Posterior vena cava (tissue), 2 donors: ENCODE data around the gene ATP1A1. TPM values are rescaled to one million over a fixed set of nuclear protein-coding genes. Genes with fewer than 3 reads are reported as not detected.

Experiments used
- DNase-seq: peaks from one replicate; pipeline ENCODE4 v3.0.0-alpha.2; 2020; ENCODE audit warnings: low spot score
- intact Hi-C, 2 donors: fragments of 100-400 bp; cut with DNase I; formaldehyde crosslinking; loops; one replicate each; pipeline versions ENCODE4 v1.14.1 to v1.14.2; 2022 to 2023
- long read RNA-seq, 2 donors: library from polyadenylated mRNA; unstranded; transcript quantifications; one replicate each; pipeline ENCODE4 v2.0.0, GENCODE V29; 2020 to 2021
- total RNA-seq, 2 donors: library from RNA; stranded (reverse); fragmentation: NEBNext Ultra II Directional; extraction: Animal tissue kit (Norgen Biotek cat#: 25700); gene quantifications; one replicate each; pipeline ENCODE4 v1.2.1, GENCODE V29; 2021
- donor health status: DM: yes; HTN: yes; CAD: no.
- donor health status: DM: yes; HTN: yes; CAD: no.

The ATP1A1 gene
- total RNA-seq, result 100 to 1,000 TPM; 227 to 248 TPM
- long read RNA-seq, donor 1, transcript ATP1A1-201 (23 exons, 3,654 nt), result major isoform, 31 of 69 reads
- long read RNA-seq, donor 1, partial matches to known transcripts, result 29 of 69 reads
- long read RNA-seq, donor 1, other reads (novel, unspliced or antisense), result 7 of 69 reads
- long read RNA-seq, donor 2, transcript ATP1A1-201 (23 exons, 3,654 nt), result major isoform, 18 of 79 reads
- long read RNA-seq, donor 2, partial matches to known transcripts, result 52 of 79 reads
- long read RNA-seq, donor 2, other reads (novel, unspliced or antisense), result 6 of 79 reads

DNA sequence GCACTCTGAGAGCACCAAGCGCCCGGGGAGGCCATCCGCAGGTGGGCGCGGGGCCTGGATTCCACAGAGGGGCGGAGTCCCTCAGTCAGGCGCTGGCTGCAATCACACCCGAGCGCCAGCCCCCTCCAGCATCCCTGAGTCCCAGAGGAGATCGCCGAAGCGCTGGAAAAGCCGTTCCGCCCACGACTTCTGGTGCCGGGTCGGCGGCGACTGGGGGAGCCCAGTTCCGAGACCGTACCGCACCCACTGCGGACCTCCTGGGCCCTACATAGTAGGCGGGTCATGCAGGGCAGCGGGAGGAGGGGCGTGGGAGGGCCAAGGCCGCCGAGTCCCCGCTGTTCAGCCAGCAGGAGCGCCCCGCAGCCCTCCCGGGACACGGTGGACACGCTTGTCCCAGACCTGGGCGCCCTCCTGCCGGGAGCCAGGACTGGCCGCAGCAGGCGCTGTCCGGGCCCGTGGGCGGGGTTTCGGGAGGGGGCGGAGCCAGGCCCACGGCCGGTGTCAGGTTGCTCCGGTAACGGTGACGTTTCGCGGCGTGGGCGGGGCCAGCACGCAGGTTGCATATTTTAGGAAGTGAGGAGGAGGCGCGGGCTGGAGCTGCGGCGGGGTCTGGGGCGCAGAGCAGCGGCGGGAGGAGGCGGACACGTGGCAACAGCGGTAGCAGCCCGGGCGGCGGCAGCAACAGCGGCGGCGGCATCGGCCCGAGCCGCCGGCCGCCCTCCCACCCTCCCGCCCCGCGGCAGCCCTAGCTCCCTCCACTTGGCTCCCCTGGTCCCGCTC, at the start of gene ATP1A1:
Gene ATP1A1 (plus strand): TSS at position 594 of the 780 bp plus-strand sequence. CDS start 268 bp downstream, outside the sequence.
- intact Hi-C loops, result loop anchor here in 1 of 2 donors (10.0 kb wide), 1 partner anchor 202 kb away; the partner anchor contains the start of gene CD58
- peak; percentile 99 for DNase-seq

DNA sequence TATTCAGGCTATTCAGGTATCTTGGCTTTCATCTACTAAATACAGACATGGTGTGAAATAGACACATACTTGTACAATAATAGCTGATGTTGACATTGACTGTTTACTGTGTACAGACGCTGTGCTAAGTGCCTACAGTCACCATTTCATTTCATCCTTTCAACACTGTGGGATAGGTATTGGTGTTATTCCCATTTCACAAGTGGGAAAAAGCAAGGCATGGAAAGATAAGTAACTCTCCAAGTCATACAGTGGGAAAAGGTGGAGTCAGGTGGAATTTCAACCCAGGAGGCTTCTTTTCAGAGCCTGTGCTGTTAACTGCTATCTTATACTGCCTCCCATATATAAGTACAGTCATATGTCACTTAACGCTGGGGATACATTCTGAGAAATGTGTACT, 49.6 kb upstream of the ATP1A1 start:
- intact Hi-C loops, result no loop called here
- no peak for DNase-seq

DNA sequence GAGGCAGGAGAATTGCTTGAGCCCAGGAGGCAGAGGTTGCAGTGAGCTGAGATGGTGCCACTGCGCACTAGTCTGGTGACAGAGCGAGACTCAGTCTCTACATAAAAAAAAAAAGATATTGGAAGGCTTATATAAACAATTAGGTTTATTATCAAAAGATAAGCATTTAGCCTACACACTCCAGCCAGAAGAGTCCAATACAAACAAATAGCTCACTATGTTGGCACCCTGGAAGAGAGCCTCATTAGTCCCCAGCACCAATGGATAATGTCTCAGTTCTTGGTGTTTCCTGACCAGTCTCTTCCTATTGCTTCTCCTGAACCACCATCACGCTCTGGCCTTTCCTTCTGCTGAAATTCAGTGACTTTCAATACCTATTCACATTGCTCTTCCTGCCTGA, 48.6 kb upstream of the ATP1A1 start:
- intact Hi-C loops, result no loop called here
- no peak for DNase-seq

DNA sequence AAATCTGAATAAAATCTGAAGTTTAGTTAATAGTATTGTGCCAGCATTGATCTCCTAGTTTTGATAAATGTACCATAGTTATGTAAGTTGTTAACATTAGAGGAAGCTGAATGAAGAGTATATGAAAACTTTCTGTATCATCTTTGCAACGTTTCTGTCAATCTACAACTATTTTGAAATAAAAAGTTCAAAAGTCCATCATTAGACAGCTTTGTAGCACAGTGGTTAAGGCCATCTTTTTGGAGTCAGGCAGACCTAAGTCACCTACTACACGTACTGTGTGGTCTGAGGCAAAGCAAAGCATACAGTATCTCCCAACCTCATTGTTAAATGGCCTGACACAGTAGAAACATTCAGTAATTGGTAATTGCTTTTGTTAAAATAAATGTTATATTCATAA, 47.9 kb upstream of the ATP1A1 start:
- intact Hi-C loops, result no loop called here
- no peak for DNase-seq

DNA sequence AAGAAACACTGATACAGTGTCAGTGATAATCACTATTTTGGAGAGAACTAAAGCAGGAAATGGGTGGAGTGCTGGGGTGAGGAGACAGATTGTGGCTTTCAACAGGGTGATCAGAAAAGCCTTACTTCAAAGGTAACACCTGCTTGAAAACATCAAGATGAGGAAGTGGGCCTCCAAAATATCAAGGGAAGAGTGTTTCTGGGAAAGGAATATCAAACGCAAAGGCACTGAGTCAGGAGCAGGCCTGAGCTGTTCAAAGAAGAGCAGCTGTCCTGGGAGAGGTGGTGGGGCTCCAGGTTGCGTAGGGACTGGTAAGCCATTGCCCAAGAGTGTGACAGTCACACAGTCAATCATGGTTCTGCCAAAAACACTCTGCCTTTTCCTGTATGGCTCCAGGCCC, 47.1 kb upstream of the ATP1A1 start:
- intact Hi-C loops, result no loop called here
- DNase-seq, result no peak

DNA sequence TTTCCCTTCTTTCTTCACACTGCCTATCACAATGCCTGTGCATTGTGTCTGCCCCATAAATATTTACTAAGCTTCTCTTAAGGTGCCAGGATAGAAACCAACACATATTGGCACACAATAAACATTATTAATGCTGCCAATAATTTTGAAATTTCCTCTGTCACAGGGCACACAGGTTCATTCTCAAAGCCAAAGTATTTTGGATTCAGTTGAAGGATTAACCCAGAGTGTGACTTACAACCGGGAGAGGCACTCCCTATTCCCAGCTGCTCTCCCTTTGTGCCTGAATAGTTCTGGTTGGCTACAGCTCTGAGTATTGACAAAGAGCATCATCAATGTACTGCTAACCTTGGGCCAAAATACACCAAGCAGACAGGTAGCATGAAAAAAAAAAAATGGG, 46.6 kb upstream of the ATP1A1 start:
- no peak for DNase-seq
- intact Hi-C loops, result no loop called here

DNA sequence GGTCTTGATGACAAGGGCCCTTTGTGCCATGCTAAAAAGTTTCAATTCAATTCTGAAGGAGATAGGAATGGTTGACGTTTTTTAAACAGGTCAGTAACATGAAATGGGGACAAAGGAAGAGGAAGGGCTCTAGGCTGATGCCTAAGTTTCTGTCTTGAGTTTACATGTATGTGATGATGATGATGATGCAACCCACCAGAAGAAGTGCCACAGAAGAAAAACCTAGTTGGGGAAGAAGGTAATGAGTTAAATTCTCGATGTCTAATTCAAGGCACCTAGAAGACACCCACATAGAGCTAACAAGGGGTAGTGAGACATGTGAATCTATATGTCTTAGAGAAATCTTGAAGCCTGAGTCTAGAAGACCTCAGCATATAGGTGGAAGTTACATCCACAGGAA, 44.4 kb upstream of the ATP1A1 start:
- intact Hi-C loops, result no loop called here
- DNase-seq, result no peak

DNA sequence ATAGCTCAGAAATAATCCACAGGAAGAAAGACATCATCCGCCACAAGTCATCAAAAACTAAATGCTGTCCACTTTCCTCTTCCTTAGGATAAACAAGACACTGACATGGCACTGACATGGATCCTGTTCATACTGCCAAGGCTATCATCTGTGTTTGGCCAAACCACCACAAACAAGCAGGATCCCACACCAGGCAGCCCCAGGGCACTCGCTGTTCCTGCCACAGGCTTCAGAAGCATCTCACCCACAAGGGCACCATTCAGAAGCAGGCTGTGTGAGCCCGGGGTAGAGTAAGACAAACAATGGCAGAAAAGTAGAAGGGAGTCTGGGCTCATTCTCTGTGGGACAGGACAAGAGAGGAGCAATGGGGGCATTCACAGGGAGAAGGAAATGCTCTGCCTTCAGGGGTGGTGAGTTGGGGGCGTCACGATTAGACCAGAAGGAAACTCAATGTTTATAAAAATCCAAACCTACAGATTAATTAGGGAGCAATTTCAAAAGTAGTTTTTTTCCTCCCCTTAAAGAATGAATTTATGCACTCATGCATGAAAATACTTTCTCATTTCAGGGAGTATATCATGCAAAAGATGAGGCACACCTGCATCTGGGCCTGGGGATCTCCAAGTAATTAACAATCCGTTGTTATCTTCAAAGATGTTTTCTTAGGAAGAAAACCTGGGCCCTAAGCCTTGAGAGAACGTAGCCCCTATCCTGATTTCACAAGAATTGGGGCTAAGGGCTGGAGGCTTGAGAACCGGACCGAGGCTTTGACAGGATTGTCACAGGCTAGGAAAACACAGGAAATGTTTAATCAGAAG, 43.3 kb upstream of the ATP1A1 start:
- DNase-seq, result no peak
- intact Hi-C loops, result no loop called here

DNA sequence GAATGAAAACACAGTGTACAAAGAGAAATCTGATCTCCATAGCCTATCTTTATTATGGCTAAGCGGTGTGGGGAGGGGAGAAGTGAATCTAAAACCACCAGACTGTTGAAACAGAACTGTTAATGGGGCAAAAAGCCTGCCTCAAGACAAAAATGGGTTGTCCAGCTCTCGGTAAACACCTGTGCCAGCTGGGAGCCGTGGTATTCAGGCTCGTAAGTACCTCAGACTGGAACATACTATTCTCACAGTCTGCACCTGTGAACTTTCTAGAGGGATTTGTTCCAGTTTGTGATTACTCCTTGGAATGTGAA, 42.7 kb upstream of the ATP1A1 start:
- intact Hi-C loops, result no loop called here
- DNase-seq, result no peak

DNA sequence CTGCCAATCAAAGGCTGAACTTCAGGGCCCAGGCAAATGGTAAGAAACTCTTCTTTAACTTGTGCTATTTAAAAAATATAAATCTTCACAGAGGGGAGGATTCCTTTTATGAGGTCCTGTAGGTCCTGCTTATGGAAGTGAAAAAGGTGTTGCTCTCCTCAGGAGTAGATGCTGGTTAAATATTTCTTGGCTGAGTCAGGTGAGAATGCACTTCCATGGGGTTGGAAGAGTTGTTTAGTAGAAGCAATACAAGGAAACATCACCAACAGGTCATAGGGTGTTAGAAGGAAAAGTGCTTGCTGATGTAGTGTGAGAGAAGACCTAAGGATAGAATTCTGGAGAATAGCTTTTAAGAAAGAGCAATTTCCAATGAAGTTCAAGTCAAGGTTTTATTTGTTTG, 42.2 kb upstream of the ATP1A1 start:
- intact Hi-C loops, result no loop called here
- DNase-seq, result no peak

DNA sequence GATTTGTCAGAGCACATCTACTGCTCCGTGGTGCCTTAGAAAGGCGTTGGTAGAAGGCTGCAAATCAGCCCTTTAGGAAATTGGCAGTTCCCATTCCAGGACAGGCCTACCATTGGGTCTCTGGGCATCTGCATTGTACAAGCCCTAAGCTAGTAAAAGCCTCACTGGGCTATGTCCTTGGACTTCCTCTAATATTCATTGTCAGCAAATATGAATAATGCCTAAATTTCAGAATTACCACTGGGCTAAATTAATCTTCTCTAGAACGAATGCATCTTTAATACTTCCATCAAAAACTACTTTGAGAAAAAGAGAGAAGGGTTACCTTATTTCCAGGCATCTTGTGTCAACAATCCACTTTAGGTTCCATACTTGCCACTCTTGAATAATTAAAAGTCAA, 41.5 kb upstream of the ATP1A1 start:
- DNase-seq, result no peak

DNA sequence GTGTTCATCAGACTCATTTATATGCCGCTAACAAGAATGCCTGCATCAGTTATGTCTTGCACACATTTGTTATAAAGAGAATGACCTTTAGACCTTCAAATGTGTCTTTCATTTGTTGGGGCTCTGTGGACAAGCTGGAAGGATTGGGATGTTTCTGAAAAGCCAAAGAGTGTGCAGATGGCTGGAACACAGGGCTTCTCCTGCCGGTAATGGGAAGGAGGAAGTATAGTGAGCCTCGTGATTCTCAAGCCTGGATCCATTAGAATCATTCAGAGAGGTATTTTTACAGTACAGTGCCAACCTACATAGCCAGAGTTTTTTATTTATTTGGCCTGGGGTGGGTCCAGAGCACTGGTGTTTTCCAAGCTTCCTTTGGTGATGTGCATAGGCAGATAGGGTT, 40.6 kb upstream of the ATP1A1 start:
- DNase-seq, result no peak
- intact Hi-C loops, result no loop called here

More for the DNA sequence above, 41.5 kb upstream of the ATP1A1 start:
- intact Hi-C loops, result no loop called here

DNA sequence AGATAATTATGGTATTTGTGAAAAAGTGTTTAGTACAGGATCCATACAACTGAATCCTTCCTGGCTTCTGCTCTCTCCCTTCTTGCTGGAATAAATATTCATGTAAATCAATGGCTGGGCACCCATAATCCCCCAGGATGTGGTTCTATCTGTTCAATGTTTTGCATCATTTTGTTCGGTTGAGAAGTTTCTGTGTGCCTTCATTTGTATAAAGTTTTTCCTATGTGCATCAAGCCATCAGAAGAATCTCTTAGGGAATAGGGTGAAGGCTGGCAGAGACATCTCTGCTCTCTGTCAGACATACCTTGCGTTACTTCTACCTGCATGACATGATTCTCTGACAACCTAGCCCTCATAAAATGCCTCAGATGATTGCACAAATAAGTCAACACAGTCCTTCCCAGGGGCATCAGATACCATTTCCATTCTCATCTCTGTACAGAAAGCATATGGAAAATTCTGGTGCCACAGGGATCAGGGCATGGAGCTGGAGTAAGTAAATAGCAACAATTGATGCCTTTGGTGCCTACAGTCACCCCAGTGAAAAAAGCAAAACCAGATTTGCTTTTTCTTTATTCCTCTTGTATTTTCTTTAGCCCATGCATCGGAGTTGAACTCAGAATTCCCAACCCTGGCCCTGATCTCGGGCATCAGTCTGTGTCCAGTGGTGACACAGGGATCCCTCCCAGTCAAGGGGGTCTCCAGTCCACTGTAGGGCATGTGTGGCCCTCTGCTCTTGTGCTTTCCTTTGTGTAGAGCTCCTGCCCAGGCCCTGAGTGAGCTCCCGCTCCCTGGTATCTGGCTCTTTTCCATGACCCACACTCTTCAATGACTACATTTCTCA, 39.7 kb upstream of the ATP1A1 start:
- intact Hi-C loops, result no loop called here
- DNase-seq, result no peak

DNA sequence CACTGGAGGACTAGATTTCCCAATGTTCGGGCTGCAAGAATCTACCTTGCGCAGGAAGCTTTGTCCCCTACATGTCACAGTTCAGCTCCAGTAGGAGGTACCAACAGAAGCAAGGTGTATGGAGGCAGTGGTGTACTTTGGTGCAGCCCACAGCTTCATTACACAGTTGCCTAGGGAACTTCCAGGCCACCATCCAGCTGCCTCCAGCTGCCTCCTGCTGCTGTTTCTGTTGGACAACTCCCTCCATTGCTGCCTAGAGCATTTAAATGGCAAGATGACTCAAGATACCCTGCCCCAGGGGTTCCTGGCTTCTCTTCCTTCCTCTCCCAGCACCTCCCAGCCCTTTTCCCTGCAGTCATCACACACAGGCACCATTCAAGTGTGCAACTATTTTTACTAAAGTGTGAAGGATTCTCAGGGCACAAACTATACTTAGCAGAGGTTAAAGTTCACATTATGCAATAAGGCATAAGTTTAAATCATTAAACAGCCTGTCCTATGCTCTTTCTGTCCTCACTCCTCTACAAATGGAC, 39.0 kb upstream of the ATP1A1 start:
- intact Hi-C loops, result no loop called here
- no peak for DNase-seq

DNA sequence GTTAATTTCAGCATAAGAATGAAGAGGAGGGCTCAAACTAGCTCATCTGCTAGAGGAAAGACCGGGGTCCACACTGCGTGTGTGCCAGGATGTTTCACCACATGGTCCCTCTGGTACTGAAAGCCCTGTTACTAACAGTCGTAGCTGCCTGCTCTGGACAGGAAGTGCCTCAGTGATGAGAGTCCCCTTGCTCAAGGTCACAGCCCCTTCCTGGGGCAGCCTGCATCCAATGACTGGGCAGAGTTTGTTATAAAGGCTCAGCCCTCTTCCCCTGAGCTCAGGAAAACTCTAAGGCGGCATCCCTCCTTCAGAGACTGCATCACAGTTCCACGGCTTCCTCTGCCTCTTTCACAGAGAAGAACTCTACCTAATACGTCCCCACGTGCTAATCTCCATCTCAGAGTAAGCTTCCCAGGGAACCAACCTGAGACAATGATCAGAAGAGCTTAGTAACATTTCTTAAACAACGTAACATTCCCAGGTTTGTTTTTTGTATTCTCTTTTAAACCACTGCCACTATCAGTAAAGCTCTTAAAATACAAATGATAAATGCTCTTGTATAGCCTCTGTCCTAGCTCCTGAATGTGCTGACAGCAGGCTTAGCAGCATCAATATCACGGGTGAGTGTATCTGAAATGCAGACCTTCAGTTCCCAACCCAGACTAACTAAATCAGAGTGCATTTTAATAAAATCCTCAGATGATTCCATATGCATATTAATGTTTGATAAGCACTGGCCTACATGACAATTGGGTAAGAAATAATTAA, 38.0 kb upstream of the ATP1A1 start:
- no peak for DNase-seq
- intact Hi-C loops, result no loop called here

DNA sequence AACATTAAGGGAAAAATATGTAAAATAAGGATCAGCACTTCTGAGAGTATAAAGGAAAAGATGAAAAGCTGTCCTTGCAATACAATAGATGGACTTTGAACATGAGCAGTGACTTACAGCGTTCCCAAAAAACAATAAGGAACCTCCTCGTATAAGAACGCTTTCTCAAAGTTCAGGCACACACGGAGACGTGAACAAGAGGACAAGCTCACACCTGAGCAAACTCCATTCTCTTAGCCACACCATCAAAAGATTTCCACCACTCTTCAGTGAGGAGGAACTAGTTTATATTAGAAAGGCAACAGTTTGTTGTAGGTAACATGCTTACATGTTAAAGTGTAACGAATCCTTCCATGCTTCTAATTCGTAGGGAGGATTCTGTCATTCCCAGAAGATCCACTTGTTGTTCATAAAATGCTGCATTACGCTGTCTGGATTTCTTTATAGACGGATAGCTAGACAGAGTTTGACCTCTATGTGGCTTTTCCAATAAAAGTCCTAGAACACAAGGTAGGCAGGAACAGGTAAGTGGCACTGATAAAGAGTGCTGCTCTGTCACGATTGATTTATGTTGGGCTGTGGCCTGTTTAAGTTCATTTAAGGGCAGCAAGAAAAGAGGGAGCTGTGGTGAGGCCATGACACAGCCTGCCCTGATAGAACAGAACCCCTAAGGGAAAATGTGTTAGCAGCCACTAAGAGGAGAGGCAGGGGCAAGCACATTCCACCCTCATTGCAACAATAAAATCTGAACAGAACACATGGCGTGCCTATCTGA, 37.0 kb upstream of the ATP1A1 start:
- no peak for DNase-seq
- intact Hi-C loops, result no loop called here

DNA sequence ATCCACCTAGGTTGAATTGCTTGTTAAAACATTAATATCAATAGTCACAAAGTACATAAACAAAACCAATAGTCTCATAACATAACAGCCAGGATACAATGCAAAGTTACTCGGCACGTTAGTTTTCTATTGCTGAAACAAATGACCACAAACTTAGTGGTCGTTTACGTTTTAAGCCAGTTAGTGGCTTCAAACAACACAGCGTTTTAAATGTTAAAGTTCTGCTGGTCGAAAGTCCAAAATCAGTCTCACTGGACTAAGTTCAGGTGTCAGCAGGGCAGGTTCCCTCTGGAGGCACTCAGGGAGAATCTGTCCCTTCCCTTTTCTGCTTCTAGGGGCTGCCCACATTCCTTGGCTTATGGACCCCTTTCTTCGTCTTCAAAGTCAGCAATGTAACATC, 35.6 kb upstream of the ATP1A1 start:
- intact Hi-C loops, result no loop called here
- no peak for DNase-seq

DNA sequence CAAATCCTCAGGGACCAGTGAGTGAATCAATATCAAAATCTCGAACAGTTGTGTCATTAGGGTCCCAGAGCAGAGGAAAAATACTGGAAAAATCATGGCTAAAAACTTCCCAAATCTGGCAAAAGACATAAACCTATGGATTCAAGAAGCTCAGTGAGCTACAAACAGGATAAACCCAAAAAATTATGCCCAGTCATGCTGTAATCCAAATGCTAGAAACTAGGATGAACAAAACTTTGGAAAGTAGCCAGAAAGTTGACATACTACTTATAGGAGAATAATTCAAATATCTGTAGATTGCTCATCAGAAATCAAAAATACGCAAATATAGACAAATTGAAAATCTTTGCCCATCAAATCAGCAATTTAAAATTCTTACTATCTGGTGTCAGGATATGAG, 34.6 kb upstream of the ATP1A1 start:
- DNase-seq, result no peak
- intact Hi-C loops, result no loop called here
